HEK293 (cell line): Measurements from ENCODE around the gene TM4SF5.

ENCODE experiments used
- CTCF ChIA-PET: fragments of 350-600 bp; formaldehyde crosslinking; extraction: SDS; loops from one replicate; lab custom pipeline; 2021; ENCODE audit warnings: antibody characterized with exemption; lab: Yijun Ruan, JAX
- POLR2A ChIA-PET: fragments of 300-600 bp; formaldehyde crosslinking; extraction: SDS; loops from one replicate; lab custom pipeline; 2020; ENCODE audit warnings: antibody characterized with exemption, inconsistent platforms; lab: Yijun Ruan, JAX
- H3K27ac ChIP-seq: fragments of 200-500 bp; sonication (Bioruptor generic); 2 replicates; pipeline ENCODE4 v1.5.1; 2014; ENCODE audit warnings: low read depth, low read length, control low read depth, inconsistent platforms; ENCODE audit errors: extremely low read depth
- H3K36me3 ChIP-seq, 2 experiments: fragments of 200-500 bp in 1 of 2; sonication (Bioruptor generic) in 1 of 2; 1 replicate in 1 of 2; 2 replicates in 1 of 2; pipeline ENCODE4 v1.5.1; 2014 to 2017; ENCODE audit warnings: inconsistent platforms in 2 of 2, low read length in 2 of 2; ENCODE audit not compliant: control insufficient read depth in 2 of 2, insufficient read depth in 1 of 2
- H3K4me1 ChIP-seq: fragments of 200-500 bp; sonication (Bioruptor generic); 2 replicates; pipeline ENCODE4 v1.5.1; 2014; ENCODE audit warnings: mild to moderate bottlenecking, low read length, inconsistent platforms; ENCODE audit not compliant: control insufficient read depth, insufficient read depth
- H3K4me3 ChIP-seq: 2 replicates; pipeline ENCODE4 v1.5.1; 2011; ENCODE audit warnings: low read depth, mild to moderate bottlenecking, control low read depth, low read length, moderate library complexity
- H3K9me3 ChIP-seq: fragments of 200-500 bp; sonication (Bioruptor generic); 2 replicates; pipeline ENCODE4 v1.5.1; 2014; ENCODE audit warnings: low read depth, low read length, inconsistent platforms; ENCODE audit not compliant: control insufficient read depth, insufficient read depth
- EGR2 ChIP-seq: fragments of 450-650 bp; formaldehyde crosslinking; IDR thresholded peaks from 2 replicates; pipeline ENCODE4 v1.5.1; 2016; ENCODE audit warnings: low read depth, missing biosample characterization, missing genetic modification characterization
- GLIS1 ChIP-seq: fragments of 450-650 bp; formaldehyde crosslinking; IDR thresholded peaks from 2 replicates; pipeline ENCODE4 v1.5.1; 2016; ENCODE audit warnings: missing biosample characterization, missing genetic modification characterization
- KLF1 ChIP-seq: fragments of 450-650 bp; formaldehyde crosslinking; IDR thresholded peaks from 2 replicates; pipeline ENCODE4 v1.5.1; 2016; ENCODE audit warnings: missing biosample characterization, missing genetic modification characterization
- KLF7 ChIP-seq: fragments of 450-650 bp; formaldehyde crosslinking; IDR thresholded peaks from 2 replicates; pipeline ENCODE4 v1.5.1; 2016; ENCODE audit warnings: missing biosample characterization, missing genetic modification characterization, borderline replicate concordance
- MZF1 ChIP-seq: fragments of 450-650 bp; formaldehyde crosslinking; IDR thresholded peaks from 2 replicates; pipeline ENCODE4 v1.5.1; 2017; ENCODE audit warnings: missing biosample characterization, missing genetic modification characterization, borderline replicate concordance
- OVOL3 ChIP-seq: fragments of 450-650 bp; formaldehyde crosslinking; IDR thresholded peaks from 2 replicates; pipeline ENCODE4 v1.5.1; 2016; ENCODE audit warnings: missing biosample characterization, missing genetic modification characterization
- PATZ1 ChIP-seq: fragments of 450-650 bp; formaldehyde crosslinking; IDR thresholded peaks from 2 replicates; pipeline ENCODE4 v1.5.1; 2016; ENCODE audit warnings: missing biosample characterization, missing genetic modification characterization
- SP7 ChIP-seq: fragments of 450-650 bp; formaldehyde crosslinking; IDR thresholded peaks from 2 replicates; pipeline ENCODE4 v1.5.1; 2016; ENCODE audit warnings: missing biosample characterization, missing genetic modification characterization
- ZBTB8A ChIP-seq: fragments of 450-650 bp; formaldehyde crosslinking; IDR thresholded peaks from 2 replicates; pipeline ENCODE4 v1.5.1; 2016; ENCODE audit warnings: missing biosample characterization, missing genetic modification characterization
- ZNF114 ChIP-seq: fragments of 450-650 bp; formaldehyde crosslinking; IDR thresholded peaks from 2 replicates; pipeline ENCODE4 v1.5.0; 2017; ENCODE audit warnings: missing biosample characterization, missing genetic modification characterization
- ZNF133 ChIP-seq: fragments of 450-650 bp; formaldehyde crosslinking; IDR thresholded peaks from 2 replicates; pipeline ENCODE4 v1.5.1; 2016; ENCODE audit warnings: missing biosample characterization, missing genetic modification characterization
- ZNF148 ChIP-seq: fragments of 450-650 bp; formaldehyde crosslinking; IDR thresholded peaks from 2 replicates; pipeline ENCODE4 v1.5.0; 2017; ENCODE audit warnings: missing biosample characterization, missing genetic modification characterization, borderline replicate concordance
- ZNF175 ChIP-seq: fragments of 450-650 bp; formaldehyde crosslinking; IDR thresholded peaks from 2 replicates; pipeline ENCODE4 v1.5.1; 2016; ENCODE audit warnings: missing biosample characterization, missing genetic modification characterization
- ZNF184 ChIP-seq: fragments of 450-650 bp; IDR thresholded peaks from 2 replicates; pipeline ENCODE4 v1.5.1; 2018; ENCODE audit warnings: missing biosample characterization, mild to moderate bottlenecking, missing genetic modification characterization
- ZNF214 ChIP-seq: fragments of 450-650 bp; formaldehyde crosslinking; IDR thresholded peaks from 2 replicates; pipeline ENCODE4 v1.5.1; 2017; ENCODE audit warnings: missing biosample characterization, mild to moderate bottlenecking, missing genetic modification characterization, borderline replicate concordance
- ZNF248 ChIP-seq: fragments of 450-650 bp; formaldehyde crosslinking; IDR thresholded peaks from 2 replicates; pipeline ENCODE4 v1.5.1; 2017; ENCODE audit warnings: missing biosample characterization, missing genetic modification characterization
- ZNF280C ChIP-seq: fragments of 450-650 bp; formaldehyde crosslinking; IDR thresholded peaks from 2 replicates; pipeline ENCODE4 v1.5.1; 2016; ENCODE audit warnings: missing biosample characterization, missing genetic modification characterization
- ZNF280D ChIP-seq: fragments of 450-650 bp; formaldehyde crosslinking; IDR thresholded peaks from 2 replicates; pipeline ENCODE4 v1.5.1; 2016; ENCODE audit warnings: missing biosample characterization, missing genetic modification characterization
- ZNF404 ChIP-seq: fragments of 450-650 bp; formaldehyde crosslinking; IDR thresholded peaks from 2 replicates; pipeline ENCODE4 v1.5.1; 2017; ENCODE audit warnings: missing biosample characterization, missing genetic modification characterization
- ZNF449 ChIP-seq: fragments of 450-650 bp; formaldehyde crosslinking; IDR thresholded peaks from 2 replicates; pipeline ENCODE4 v1.5.1; 2017; ENCODE audit warnings: missing biosample characterization, mild to moderate bottlenecking, missing genetic modification characterization, moderate library complexity
- ZNF670 ChIP-seq: fragments of 450-650 bp; formaldehyde crosslinking; IDR thresholded peaks from 2 replicates; pipeline ENCODE4 v1.5.1; 2016; ENCODE audit warnings: missing biosample characterization, missing genetic modification characterization, low read depth
- ZNF747 ChIP-seq: fragments of 450-650 bp; formaldehyde crosslinking; IDR thresholded peaks from 2 replicates; pipeline ENCODE4 v1.5.1; 2016; ENCODE audit warnings: missing biosample characterization, missing genetic modification characterization

The TM4SF5 gene

GRCh38 chr17:4786516-4786915 is 14.8 kb downstream of the TM4SF5 start (continued):
- TF ChIP-seq ZNF214 (tag by site-specific recombination) (no peak), ZNF280D (tag by site-specific recombination) (no peak), ZNF747 (no peak), ZNF248 (tag by site-specific recombination) (no peak), ZNF670 (no peak), ZNF404 (tag by site-specific recombination) (no peak), ZNF184 (no peak), ZNF114 (no peak), PATZ1 (tag by site-specific recombination) (no peak), ZNF175 (tag by site-specific recombination) (no peak), MZF1 (tag by site-specific recombination) (no peak), ZNF148 (tag by site-specific recombination) (no peak)

GRCh38 chr17:4788159-4788806 is 16.6 kb downstream of the TM4SF5 start:
- Histone ChIP-seq H3K9me3 (no peaks in the 10 kb centered on the region), H3K36me3 (no peaks in the 10 kb centered on the region), H3K4me3 (no peak overlapping the region), H3K27ac (no peak overlapping the region; the same call in 1 of the 2 replicates), H3K4me1 (peaks cover 4% of the 10 kb centered on the region)
- POLR2A ChIA-PET = interaction anchor here (3.8 kb wide), 1 partner anchor 10 kb away, joined by 23 read pairs; no protein-coding TSS in a partner anchor
- TF ChIP-seq ZNF449 = no peak
- 0 out of 2 replicates have a peak, but pooled peaks have one; percentile 6 for TF ChIP-seq EGR2 (tag by site-specific recombination)
- TF ChIP-seq SP7 (tag by site-specific recombination) = peak; percentile 99
- TF ChIP-seq ZBTB8A (tag by site-specific recombination) = peak; percentile 30; the same call in 1 of the 2 replicates
- peak; percentile 45; the same call in 1 of the 2 replicates for TF ChIP-seq KLF7 (tag by site-specific recombination)
- no peak for TF ChIP-seq ZNF280C
- TF ChIP-seq GLIS1 (tag by site-specific recombination) = peak; percentile 56
- TF ChIP-seq OVOL3 (tag by site-specific recombination) = no peak
- no peak for TF ChIP-seq ZNF133 (tag by site-specific recombination)
- TF ChIP-seq KLF1 (tag by site-specific recombination) = peak; percentile 69
- CTCF ChIA-PET = interaction anchor here (0.6 to 4.9 kb wide), 13 partner anchors 10 to 222 kb away, joined by 3 to 37 read pairs (median 4); partner anchors contain the start of genes ARRB2 and PLD2
